ENCODE results near the gene SNPH.

GRCh38 chr20:1302685-1303541, 36.8 kb downstream of the SNPH start:
- TF ChIP-seq CTCF (IDR thresholded peaks at IDR 0.05): no peak
- no peak for TF ChIP-seq POLR2A (IDR thresholded peaks at IDR 0.05)
